22Rv1 (cell line): ENCODE data around the gene GTF3C5.

Experiments
- ZFX ChIP-seq: fragments of 450-650 bp; IDR thresholded peaks from 2 replicates; pipeline ENCODE4 v1.6.1; 2017; ENCODE audit warnings: antibody characterized with exemption, borderline replicate concordance
- TF ChIP-seq, protein P1 (sequence below): fragments of 450-650 bp; IDR thresholded peaks from 2 replicates; pipeline ENCODE4 v1.5.1; 2017; ENCODE audit warnings: mild to moderate bottlenecking

DNA sequence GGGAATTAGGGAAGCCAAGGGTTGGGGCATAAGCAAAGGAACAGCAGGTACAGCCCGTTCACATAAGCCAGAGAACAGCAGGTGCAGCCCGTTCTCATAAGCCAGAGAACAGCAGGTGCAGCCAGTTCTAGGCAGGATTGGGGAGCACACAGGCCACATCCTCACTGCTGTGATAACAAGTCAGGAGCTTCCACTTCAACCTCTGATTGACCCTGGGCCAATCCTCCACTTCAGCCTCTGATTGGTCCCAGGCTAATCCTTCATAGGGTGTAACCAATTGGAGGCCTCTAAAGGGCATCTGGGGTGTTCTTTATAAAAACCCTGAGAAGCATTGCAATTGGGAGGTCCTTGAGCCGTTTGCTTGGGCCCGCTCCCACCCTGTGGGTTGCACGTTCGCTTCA is 58.5 kb downstream of the GTF3C5 start:
- TF ChIP-seq, protein P1, sequence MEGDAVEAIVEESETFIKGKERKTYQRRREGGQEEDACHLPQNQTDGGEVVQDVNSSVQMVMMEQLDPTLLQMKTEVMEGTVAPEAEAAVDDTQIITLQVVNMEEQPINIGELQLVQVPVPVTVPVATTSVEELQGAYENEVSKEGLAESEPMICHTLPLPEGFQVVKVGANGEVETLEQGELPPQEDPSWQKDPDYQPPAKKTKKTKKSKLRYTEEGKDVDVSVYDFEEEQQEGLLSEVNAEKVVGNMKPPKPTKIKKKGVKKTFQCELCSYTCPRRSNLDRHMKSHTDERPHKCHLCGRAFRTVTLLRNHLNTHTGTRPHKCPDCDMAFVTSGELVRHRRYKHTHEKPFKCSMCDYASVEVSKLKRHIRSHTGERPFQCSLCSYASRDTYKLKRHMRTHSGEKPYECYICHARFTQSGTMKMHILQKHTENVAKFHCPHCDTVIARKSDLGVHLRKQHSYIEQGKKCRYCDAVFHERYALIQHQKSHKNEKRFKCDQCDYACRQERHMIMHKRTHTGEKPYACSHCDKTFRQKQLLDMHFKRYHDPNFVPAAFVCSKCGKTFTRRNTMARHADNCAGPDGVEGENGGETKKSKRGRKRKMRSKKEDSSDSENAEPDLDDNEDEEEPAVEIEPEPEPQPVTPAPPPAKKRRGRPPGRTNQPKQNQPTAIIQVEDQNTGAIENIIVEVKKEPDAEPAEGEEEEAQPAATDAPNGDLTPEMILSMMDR, result no peak
- TF ChIP-seq ZFX, result no peak
